Chondrocyte (in vitro differentiated cells): ENCODE measurements around the gene HDAC4. TPM values are rescaled to one million over a fixed set of nuclear protein-coding genes. Genes with fewer than 3 reads are reported as not detected.

ENCODE experiments used
- DNase-seq: peaks from one replicate; pipeline ENCODE4 v3.0.0; 2021; ENCODE audit warnings: mixed read lengths, low spot score
- H3K27ac Mint-ChIP-seq: one replicate; pipeline ENCODE4 v1.8.0; 2021; ENCODE audit warnings: mild to moderate bottlenecking, moderate library complexity, mixed read lengths; ENCODE audit not compliant: unreplicated experiment
- H3K27me3 Mint-ChIP-seq: 2 replicates; pipeline ENCODE4 v1.8.0; 2021; ENCODE audit warnings: low read depth, mixed read lengths
- H3K36me3 Mint-ChIP-seq: 2 replicates; pipeline ENCODE4 v1.8.0; 2021; ENCODE audit warnings: low read depth, mixed read lengths
- H3K4me1 Mint-ChIP-seq: 2 replicates; pipeline ENCODE4 v1.8.0; 2021; ENCODE audit warnings: low read depth, mild to moderate bottlenecking, mixed read lengths
- H3K4me3 Mint-ChIP-seq: one replicate; pipeline ENCODE4 v1.8.0; 2021; ENCODE audit warnings: mild to moderate bottlenecking, moderate library complexity, mixed read lengths; ENCODE audit not compliant: unreplicated experiment
- H3K9me3 Mint-ChIP-seq: 2 replicates; pipeline ENCODE4 v1.8.0; 2021; ENCODE audit warnings: low read depth, mixed read lengths
- CTCF ChIP-seq: fragments of 200-600 bp; sonication (generic); IDR thresholded peaks from 2 replicates; pipeline ENCODE4 v1.5.0; 2021; ENCODE audit warnings: antibody characterized with exemption, mild to moderate bottlenecking, moderate library complexity
- total RNA-seq: library from RNA; stranded (reverse); gene quantifications from 3 replicates; pipeline ENCODE4 v1.2.1, GENCODE V29; 2021

The HDAC4 gene
- total RNA-seq, 1 donor from 2014 or later = 22.3 TPM

- DNase-seq = peak; percentile 77
- TF ChIP-seq CTCF = no peak
- Mint-ChIP-seq H3K27me3 (no peaks in the 10 kb centered on the region), H3K27ac (no peak overlapping the region), H3K4me3 (no peak overlapping the region), H3K36me3 (peaks cover 5% of the 10 kb centered on the region), H3K4me1 (peaks cover 10% of the 10 kb centered on the region), H3K9me3 (no peaks in the 10 kb centered on the region)
Measured at GRCh38 chr2:239389414-239390329, 11.1 kb downstream of the HDAC4 start.

GRCh38 chr2:239388236-239389151 is 12.3 kb downstream of the HDAC4 start:
- no peak overlapping the region for H3K27ac Mint-ChIP-seq
- no peaks in the 10 kb centered on the region for H3K27me3 Mint-ChIP-seq
- no peak for TF ChIP-seq CTCF
- H3K4me1 Mint-ChIP-seq = peaks cover 4% of the 10 kb centered on the region
- DNase-seq = peak; percentile 84
- no peaks in the 10 kb centered on the region for H3K9me3 Mint-ChIP-seq
- peaks cover 5% of the 10 kb centered on the region for H3K36me3 Mint-ChIP-seq
- H3K4me3 Mint-ChIP-seq = no peak overlapping the region

GRCh38 chr2:239387811-239388210 is 13.0 kb downstream of the HDAC4 start:
- TF ChIP-seq CTCF = no peak
- Mint-ChIP-seq H3K36me3 (peaks cover 5% of the 10 kb centered on the region), H3K27ac (no peak overlapping the region), H3K27me3 (no peaks in the 10 kb centered on the region), H3K4me1 (no peaks in the 10 kb centered on the region), H3K9me3 (no peaks in the 10 kb centered on the region), H3K4me3 (no peak overlapping the region)
- DNase-seq = peak; percentile 62

GRCh38 chr2:239386872-239387445 is 13.9 kb downstream of the HDAC4 start:
- peak; percentile 68 for DNase-seq
- Mint-ChIP-seq H3K4me3 (no peak overlapping the region), H3K27me3 (no peaks in the 10 kb centered on the region), H3K9me3 (no peaks in the 10 kb centered on the region), H3K27ac (no peak overlapping the region), H3K4me1 (no peaks in the 10 kb centered on the region), H3K36me3 (peaks cover 5% of the 10 kb centered on the region)
- TF ChIP-seq CTCF = no peak
